GM18498 (cell line): Measurements from ENCODE around the gene GNG2.

Source experiments
- ATAC-seq: cut with Tn5 transposase; IDR thresholded peaks from one replicate; pipeline ENCODE4 v1.9.1; 2021; ENCODE audit warnings: mild to moderate bottlenecking, moderate library complexity; ENCODE audit not compliant: unreplicated experiment

GNG2 gene

GRCh38 chr14:51855234-51855633 lies 5.2 kb upstream of the GNG2 start:
- ATAC-seq: no peak

DNA sequence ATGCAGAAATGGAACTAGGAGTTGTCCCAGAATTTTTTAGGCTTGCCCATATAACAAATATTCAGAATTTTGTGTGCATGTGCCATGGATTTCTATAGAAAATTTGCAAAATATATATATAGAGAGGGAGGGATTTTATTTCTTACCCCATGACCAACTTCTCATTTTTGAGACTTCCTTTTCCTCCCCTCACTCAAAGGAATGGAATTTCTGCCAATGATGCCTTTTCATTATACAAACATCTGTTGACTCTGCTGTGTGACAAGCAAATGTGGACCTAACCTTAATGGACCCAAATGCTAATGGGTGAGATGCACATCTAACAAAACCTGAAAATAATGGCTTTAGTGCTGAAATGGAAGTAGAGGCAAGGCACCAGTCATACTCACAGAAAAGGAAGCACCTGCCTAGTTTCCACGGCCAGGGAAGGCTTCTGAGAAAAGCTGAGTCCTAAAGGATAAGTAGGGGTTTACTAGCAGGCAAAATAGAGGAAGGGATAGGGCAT lies 3.6 kb upstream of the GNG2 start:
- no peak for ATAC-seq

DNA sequence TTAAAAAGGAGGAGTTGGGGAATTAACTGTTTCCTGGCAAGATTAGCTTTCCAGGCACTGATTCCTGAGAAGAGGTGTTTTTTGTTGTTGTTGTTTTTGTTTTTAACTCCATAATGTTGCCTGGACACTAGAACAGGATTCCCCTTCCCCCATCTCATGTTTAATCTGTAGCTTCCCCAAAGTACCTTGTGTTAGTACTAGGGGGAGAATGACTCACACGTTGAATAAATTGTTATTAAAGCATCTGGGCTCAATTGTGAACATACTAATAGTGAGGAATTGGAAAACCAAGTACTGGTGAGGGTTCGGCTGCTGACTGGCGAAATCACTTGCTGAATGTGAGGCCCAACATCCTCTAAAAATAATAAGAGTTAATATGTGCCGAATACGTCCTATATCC lies 1.3 kb upstream of the GNG2 start:
- ATAC-seq: no peak

GRCh38 chr14:51860825-51861499 lies 550 bp downstream of the GNG2 start:
- peak; percentile 25 for ATAC-seq

DNA sequence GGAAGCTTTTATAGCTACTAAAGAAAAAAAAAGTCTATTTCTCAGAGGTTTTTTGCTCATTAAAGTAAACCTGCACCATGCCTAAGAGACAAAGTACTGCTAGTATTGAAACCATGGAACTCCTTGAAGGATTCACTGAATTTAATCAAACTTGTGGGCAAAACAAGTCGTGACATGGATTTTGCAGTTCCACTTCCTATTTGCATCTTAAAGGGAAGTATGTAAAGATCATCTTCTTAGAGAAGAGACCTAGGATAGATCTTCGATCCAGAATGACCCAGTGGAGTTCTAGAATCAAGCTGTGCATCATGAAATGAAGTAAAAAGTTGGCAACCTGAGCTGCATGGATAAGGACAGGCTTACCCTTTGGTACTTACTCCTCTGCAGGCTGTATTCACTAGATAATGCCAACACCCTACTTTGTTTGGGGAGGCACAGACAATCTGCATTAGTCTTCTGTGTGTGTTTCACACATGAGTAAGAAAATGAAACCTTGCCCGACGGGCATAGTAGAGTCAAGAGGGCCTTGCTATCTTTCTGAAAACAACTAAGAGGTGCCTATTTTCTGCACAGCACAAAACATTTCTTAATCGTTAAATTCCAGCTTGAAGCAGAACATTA lies 1.9 kb downstream of the GNG2 start:
- ATAC-seq: no peak

- ATAC-seq: no peak
These were observed 2.4 kb downstream of the GNG2 start for GRCh38 chr14:51862860-51863259.

GRCh38 chr14:51865953-51866747 lies 5.7 kb downstream of the GNG2 start:
- ATAC-seq: peak; percentile 43

DNA sequence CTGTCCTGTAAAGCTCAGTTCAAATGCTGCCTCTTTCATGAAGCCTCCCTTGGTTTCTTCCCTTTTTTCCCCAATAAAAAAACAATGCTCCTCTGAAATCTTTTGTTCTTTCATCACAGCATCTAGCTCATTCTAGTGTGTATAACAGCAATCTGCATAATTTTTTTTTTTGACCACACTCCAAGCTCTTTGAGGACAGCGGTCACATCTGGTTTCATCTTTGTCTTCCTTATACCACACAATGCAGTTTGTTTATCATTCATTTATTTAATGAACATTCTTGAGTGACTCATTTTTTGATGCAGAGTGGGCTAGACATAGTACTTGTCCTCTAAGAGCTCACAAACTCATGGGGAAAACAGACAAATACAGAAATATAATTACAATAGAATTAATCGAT lies 7.3 kb downstream of the GNG2 start:
- no peak for ATAC-seq

DNA sequence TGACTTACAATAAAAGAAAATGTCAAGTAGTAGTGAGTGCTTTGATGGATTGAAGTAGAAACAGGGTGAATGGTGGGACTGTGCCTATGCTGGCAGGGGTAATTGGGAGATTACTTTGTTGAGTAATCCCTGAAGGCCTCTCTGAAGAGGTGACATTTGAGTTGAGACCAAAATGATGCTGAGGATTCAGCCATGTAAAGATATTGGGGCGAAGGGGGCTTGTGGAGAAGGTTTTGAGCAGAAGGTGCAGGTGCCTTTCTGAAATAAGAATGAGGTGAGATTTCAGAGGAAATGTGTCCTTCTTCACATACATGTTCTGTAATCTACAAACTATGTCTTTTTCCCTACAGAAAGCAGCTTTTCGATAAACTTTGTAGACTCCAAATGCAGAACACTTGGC lies 8.0 kb downstream of the GNG2 start:
- no peak for ATAC-seq

- no peak for ATAC-seq
These were observed 9.1 kb downstream of the GNG2 start for GRCh38 chr14:51869411-51870100.

DNA sequence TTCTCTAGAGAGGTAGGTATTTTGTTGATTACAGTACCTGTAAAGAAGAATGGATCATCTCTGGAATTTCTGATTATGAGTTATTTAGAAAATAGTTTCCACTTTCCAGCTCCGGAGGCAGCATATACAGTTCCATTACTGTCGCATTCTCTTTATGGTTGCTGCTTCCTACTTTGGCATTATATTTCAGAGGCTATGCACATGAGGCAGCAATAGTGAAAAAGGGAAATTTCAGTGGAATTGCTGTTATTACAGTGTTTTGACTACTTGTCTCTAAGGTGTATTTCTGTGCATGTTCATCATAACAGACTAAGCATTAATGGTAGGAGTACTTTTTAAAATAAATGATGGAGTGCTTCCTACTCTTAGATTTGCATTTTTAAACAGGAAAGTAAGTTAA lies 10.2 kb downstream of the GNG2 start:
- no peak for ATAC-seq

GRCh38 chr14:51871846-51872245 lies 11.4 kb downstream of the GNG2 start:
- ATAC-seq: no peak

- ATAC-seq: no peak
These were observed 12.0 kb downstream of the GNG2 start for GRCh38 chr14:51872396-51872795.

GRCh38 chr14:51873221-51873893 lies 12.9 kb downstream of the GNG2 start:
- peak; percentile 89 for ATAC-seq

DNA sequence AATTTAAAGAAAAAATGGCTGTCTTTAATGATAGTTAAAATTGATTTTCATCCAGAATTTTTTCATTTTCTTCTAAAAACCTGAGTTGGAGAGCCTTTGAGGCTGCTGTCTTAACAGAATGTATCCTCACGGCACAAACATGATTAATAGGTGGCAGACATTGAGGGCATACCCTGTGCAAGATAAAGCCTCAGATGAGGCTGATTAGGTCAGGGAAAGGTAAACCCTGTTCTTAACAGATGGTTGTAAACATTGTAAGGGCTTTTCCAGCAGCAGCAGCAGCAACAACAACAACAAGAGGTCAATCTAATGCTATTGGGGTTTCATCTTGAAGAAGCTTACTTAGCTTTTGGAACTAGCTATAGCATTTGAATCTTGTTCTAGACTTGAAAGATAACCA lies 17.4 kb downstream of the GNG2 start:
- ATAC-seq: no peak

- ATAC-seq: no peak
These were observed 18.8 kb downstream of the GNG2 start for GRCh38 chr14:51879170-51879569.

GRCh38 chr14:51880835-51881580 lies 20.6 kb downstream of the GNG2 start:
- ATAC-seq: peak; percentile 63

GRCh38 chr14:51881636-51882035 lies 21.2 kb downstream of the GNG2 start:
- no peak for ATAC-seq

DNA sequence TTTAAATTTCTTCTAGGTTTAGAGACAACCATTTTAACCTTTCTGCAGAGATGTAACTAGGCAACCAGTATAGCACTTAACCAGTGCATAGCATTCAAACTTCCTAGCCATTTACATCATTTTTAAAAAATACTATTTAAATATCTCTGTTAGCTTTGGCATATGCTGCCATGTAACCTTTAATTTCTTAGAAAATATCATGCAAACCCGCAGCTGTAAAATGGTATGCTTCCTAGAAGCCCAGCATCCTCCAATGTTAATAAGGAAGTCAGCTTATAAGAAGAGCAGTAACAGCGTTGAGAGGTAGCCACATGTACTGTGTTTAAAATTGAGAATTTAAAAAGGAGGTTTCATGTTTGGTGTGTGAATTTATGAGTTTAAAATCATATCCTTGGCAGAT lies 22.8 kb downstream of the GNG2 start:
- no peak for ATAC-seq
